Measurements from ENCODE around the gene SLC2A5. TPM values are rescaled to one million over a fixed set of nuclear protein-coding genes. Genes with fewer than 3 reads are reported as not detected.

SLC2A5 gene
- total and polyA plus RNA-seq, 9 of the 15 experiments (the other 6 are each of a cell fraction or from before 2014, with no cell fraction given) = 0.08 TPM; not detected in 8

- no peak for TF ChIP-seq E2F6 (IDR thresholded peaks at IDR 0.05; ENCODE audit: borderline replicate concordance in 1 of 2, extremely low read depth in 1 of 2, insufficient read depth in 1 of 2, insufficient read length in 1 of 2, low read depth in 1 of 2, low read length in 1 of 2, poor library complexity in 1 of 2, severe bottlenecking in 1 of 2)
- TF ChIP-seq ZNF77 (CRISPR knock-in tag; IDR thresholded peaks at IDR 0.05) = no peak
- no peak for TF ChIP-seq ETV6 (IDR thresholded peaks at IDR 0.05; ENCODE audit: borderline replicate concordance in 1 of 2, low read depth in 2 of 2, low read length in 1 of 2)
- no peak for TF ChIP-seq ETV6 (CRISPR knock-in tag; IDR thresholded peaks at IDR 0.05; ENCODE audit: borderline replicate concordance)
These were observed 82.6 kb downstream of the SLC2A5 start (continued) for GRCh38 chr1:8986814-8987190.

GRCh38 chr1:8985915-8986813 lies 83.3 kb downstream of the SLC2A5 start:
- Histone ChIP-seq H3K27ac (ENCODE audit: extremely low read depth, low read depth, low read length) (no peak overlapping the region), H2AFZ (ENCODE audit: low read depth, low read length) (no peak overlapping the region)

More at GRCh38 chr1:8985915-8986813, 83.3 kb downstream of the SLC2A5 start:
- H3K36me3 ChIP-seq (ENCODE audit: control insufficient read depth, insufficient read depth, low read length) = no peaks in the 10 kb centered on the region
- no peak overlapping the region for H3K4me2 ChIP-seq (ENCODE audit: insufficient read depth, low read length)
- no peak overlapping the region for H3K9ac ChIP-seq (ENCODE audit: insufficient read depth in 1 of 2, low read depth in 2 of 2, low read length in 2 of 2)
- no TSS peak for BruUV-seq (replicated peaks)
- H3K4me1 ChIP-seq (replicated peaks in 1 of 2; ENCODE audit: control insufficient read depth in 2 of 2, insufficient read depth in 2 of 2, low read length in 2 of 2) = no peaks in the 10 kb centered on the region
- H3K9me3 ChIP-seq (replicated peaks; ENCODE audit: control insufficient read depth, insufficient read depth, low read depth, low read length) = no peaks in the 10 kb centered on the region
- ATAC-seq (no peak), FAIRE-seq (no peak), DNase-seq (ENCODE audit: extremely low read depth in 1 of 4, low spot score in 3 of 4) (no peak)
- peak; percentile 81 for TF ChIP-seq ZNF121 (CRISPR knock-in tag; conservative IDR thresholded peaks at IDR 0.05)
- no peak for TF ChIP-seq GATA2 (CRISPR knock-in tag; IDR thresholded peaks at IDR 0.05)
- TF ChIP-seq GABPA (tag; conservative IDR thresholded peaks at IDR 0.05; ENCODE audit: low read depth) = no peak
- no peak for TF ChIP-seq NCOA6 (IDR thresholded peaks at IDR 0.05)
- no peak overlapping the region for H3K4me3 ChIP-seq
- 3% methylated on average over 14 of the region's 14 CpGs for WGBS (ENCODE audit: insufficient coverage, low coverage, missing lambda C conversion rate)
- POLR2A ChIA-PET = interaction anchor here (0.8 to 1.8 kb wide), 3 partner anchors 109 to 129 kb away, joined by 3 to 7 read pairs (median 3); no protein-coding TSS in a partner anchor
- H3K79me2 ChIP-seq (ENCODE audit: control insufficient read depth, insufficient read depth, low read length) = no peaks in the 10 kb centered on the region
- in situ Hi-C loops (cut with MboI) = loop anchor here (5.0 kb wide), 1 partner anchor 69 kb away; no protein-coding TSS in a partner anchor
- peaks cover 12 to 40% of the 10 kb centered on the region in 2 experiments for H3K27me3 ChIP-seq (ENCODE audit: control insufficient read depth in 2 of 2, insufficient read depth in 2 of 2, low read length in 2 of 2)
- intact Hi-C loops (cut with micrococcal nuclease) = no loop called here
- CTCF ChIA-PET (ENCODE audit: low intra/inter-chr PET ratio) = interaction anchor here (1.7 to 2.5 kb wide), 2 partner anchors 68 to 114 kb away, joined by 4 to 11 read pairs; no protein-coding TSS in a partner anchor
- no peaks in the 10 kb centered on the region for H3K9me1 ChIP-seq (ENCODE audit: control insufficient read depth, insufficient read depth, low read length)
- no peaks in the 10 kb centered on the region for H4K20me1 ChIP-seq (replicated peaks; ENCODE audit: control insufficient read depth, insufficient read depth, low read length)

Small RNAs within 50 kb of the gene (small RNA-seq; reads per million reads assigned to genes)
- not detected for gene RF00424

Other genes starting within 250 kb of the SLC2A5 start
- 2,617 and 2,757 TPM in 2 replicates for gene ENO1, start 190.9 kb downstream of the SLC2A5 start, total RNA-seq (2014; rRNA removed)
- 2,118 and 2,410 TPM in 2 replicates for gene ENO1, start 190.9 kb downstream of the SLC2A5 start, total RNA-seq (2014; rRNA removed; fragmentation: Illumina TruSeq; extraction: Trizol)
- 2,997 and 3,044 TPM in 2 replicates for gene ENO1, start 190.9 kb downstream of the SLC2A5 start, total RNA-seq (2015; rRNA removed; fragmentation: Illumina TruSeq; extraction: Trizol)
- gene ENO1, start 190.9 kb downstream of the SLC2A5 start, total RNA-seq (2021) = 2,642 and 2,717 TPM in 2 replicates
- gene ENO1, start 190.9 kb downstream of the SLC2A5 start, polyA plus RNA-seq (2011; rRNA removed) = 3,253 and 3,807 TPM in 2 replicates
- gene ENO1, start 190.9 kb downstream of the SLC2A5 start, polyA plus RNA-seq (2014; fragmentation: Illumina TruSeq; extraction: Trizol) = 2,868 and 3,193 TPM in 2 replicates
- gene ENO1, start 190.9 kb downstream of the SLC2A5 start, polyA plus RNA-seq (2014; fragmentation: Nextera tagmentation; extraction: Ambion mirVana) = 1,000 to 10,000 TPM; 6,249 to 7,472 TPM
- gene ENO1, start 190.9 kb downstream of the SLC2A5 start, polyA plus RNA-seq (2014; rRNA removed) = 2,249 and 2,310 TPM in 2 replicates
- not detected in 2 replicates for gene CA6, start 123.8 kb downstream of the SLC2A5 start, total RNA-seq (2014; rRNA removed)
- gene CA6, start 123.8 kb downstream of the SLC2A5 start, total RNA-seq (2014; rRNA removed; fragmentation: Illumina TruSeq; extraction: Trizol) = not detected in 2 replicates
- gene CA6, start 123.8 kb downstream of the SLC2A5 start, total RNA-seq (2015; rRNA removed; fragmentation: Illumina TruSeq; extraction: Trizol) = not detected in 2 replicates
- not detected in 2 replicates for gene CA6, start 123.8 kb downstream of the SLC2A5 start, total RNA-seq (2021)
- not detected in 2 replicates for gene CA6, start 123.8 kb downstream of the SLC2A5 start, polyA plus RNA-seq (2011; rRNA removed)
- gene CA6, start 123.8 kb downstream of the SLC2A5 start, polyA plus RNA-seq (2014; fragmentation: Illumina TruSeq; extraction: Trizol) = not detected in 2 replicates
- gene CA6, start 123.8 kb downstream of the SLC2A5 start, polyA plus RNA-seq (2014; fragmentation: Nextera tagmentation; extraction: Ambion mirVana) = not detected
- gene CA6, start 123.8 kb downstream of the SLC2A5 start, polyA plus RNA-seq (2014; rRNA removed) = not detected in 2 replicates
- not detected in 2 replicates for gene SLC2A7, start 43.2 kb downstream of the SLC2A5 start, total RNA-seq (2014; rRNA removed)
- gene SLC2A7, start 43.2 kb downstream of the SLC2A5 start, total RNA-seq (2014; rRNA removed; fragmentation: Illumina TruSeq; extraction: Trizol) = not detected in 2 replicates
- not detected in 2 replicates for gene SLC2A7, start 43.2 kb downstream of the SLC2A5 start, total RNA-seq (2015; rRNA removed; fragmentation: Illumina TruSeq; extraction: Trizol)
- not detected in 2 replicates for gene SLC2A7, start 43.2 kb downstream of the SLC2A5 start, total RNA-seq (2021)
- gene SLC2A7, start 43.2 kb downstream of the SLC2A5 start, polyA plus RNA-seq (2011; rRNA removed) = not detected in 2 replicates
- not detected in 2 replicates for gene SLC2A7, start 43.2 kb downstream of the SLC2A5 start, polyA plus RNA-seq (2014; fragmentation: Illumina TruSeq; extraction: Trizol)
- gene SLC2A7, start 43.2 kb downstream of the SLC2A5 start, polyA plus RNA-seq (2014; fragmentation: Nextera tagmentation; extraction: Ambion mirVana) = not detected
- not detected in 2 replicates for gene SLC2A7, start 43.2 kb downstream of the SLC2A5 start, polyA plus RNA-seq (2014; rRNA removed)
- gene GPR157, start 59.5 kb upstream of the SLC2A5 start, total RNA-seq (2014; rRNA removed) = 0.08 TPM in 1 of 2 replicates, not detected in the other
- 0.03 TPM in 1 of 2 replicates, not detected in the other for gene GPR157, start 59.5 kb upstream of the SLC2A5 start, total RNA-seq (2014; rRNA removed; fragmentation: Illumina TruSeq; extraction: Trizol)
- 0.04 TPM in 2 replicates for gene GPR157, start 59.5 kb upstream of the SLC2A5 start, total RNA-seq (2015; rRNA removed; fragmentation: Illumina TruSeq; extraction: Trizol)
- gene GPR157, start 59.5 kb upstream of the SLC2A5 start, total RNA-seq (2021) = 0.18 and 0.87 TPM in 2 replicates
- gene GPR157, start 59.5 kb upstream of the SLC2A5 start, polyA plus RNA-seq (2011; rRNA removed) = 0.04 TPM in 1 of 2 replicates, not detected in the other
- gene GPR157, start 59.5 kb upstream of the SLC2A5 start, polyA plus RNA-seq (2014; fragmentation: Illumina TruSeq; extraction: Trizol) = 0.03 and 0.04 TPM in 2 replicates
- gene GPR157, start 59.5 kb upstream of the SLC2A5 start, polyA plus RNA-seq (2014; fragmentation: Nextera tagmentation; extraction: Ambion mirVana) = not detected
- gene GPR157, start 59.5 kb upstream of the SLC2A5 start, polyA plus RNA-seq (2014; rRNA removed) = 0.01 and 0.05 TPM in 2 replicates
- 1.0 and 1.5 TPM in 2 replicates for gene H6PD, start 165.1 kb upstream of the SLC2A5 start, total RNA-seq (2014; rRNA removed)
- gene H6PD, start 165.1 kb upstream of the SLC2A5 start, total RNA-seq (2014; rRNA removed; fragmentation: Illumina TruSeq; extraction: Trizol) = 0.84 and 1.2 TPM in 2 replicates
- gene H6PD, start 165.1 kb upstream of the SLC2A5 start, total RNA-seq (2015; rRNA removed; fragmentation: Illumina TruSeq; extraction: Trizol) = 1.5 and 1.7 TPM in 2 replicates
- 1.8 and 2.5 TPM in 2 replicates for gene H6PD, start 165.1 kb upstream of the SLC2A5 start, total RNA-seq (2021)
- 0.82 and 1.9 TPM in 2 replicates for gene H6PD, start 165.1 kb upstream of the SLC2A5 start, polyA plus RNA-seq (2011; rRNA removed)
- 0.95 and 1.1 TPM in 2 replicates for gene H6PD, start 165.1 kb upstream of the SLC2A5 start, polyA plus RNA-seq (2014; fragmentation: Illumina TruSeq; extraction: Trizol)
- gene H6PD, start 165.1 kb upstream of the SLC2A5 start, polyA plus RNA-seq (2014; fragmentation: Nextera tagmentation; extraction: Ambion mirVana) = under 1 TPM; 0.04 to 0.08 TPM
- 1.1 and 1.2 TPM in 2 replicates for gene H6PD, start 165.1 kb upstream of the SLC2A5 start, polyA plus RNA-seq (2014; rRNA removed)
- 0.08 TPM in 1 of 2 replicates, not detected in the other for gene SPSB1, start 223.3 kb upstream of the SLC2A5 start, total RNA-seq (2014; rRNA removed)
- gene SPSB1, start 223.3 kb upstream of the SLC2A5 start, total RNA-seq (2014; rRNA removed; fragmentation: Illumina TruSeq; extraction: Trizol) = not detected in 2 replicates
- gene SPSB1, start 223.3 kb upstream of the SLC2A5 start, total RNA-seq (2015; rRNA removed; fragmentation: Illumina TruSeq; extraction: Trizol) = 0.08 TPM in 1 of 2 replicates, not detected in the other
- 0.22 and 0.35 TPM in 2 replicates for gene SPSB1, start 223.3 kb upstream of the SLC2A5 start, total RNA-seq (2021)
- 0.09 and 0.14 TPM in 2 replicates for gene SPSB1, start 223.3 kb upstream of the SLC2A5 start, polyA plus RNA-seq (2011; rRNA removed)
- 0.22 TPM in 1 of 2 replicates, not detected in the other for gene SPSB1, start 223.3 kb upstream of the SLC2A5 start, polyA plus RNA-seq (2014; fragmentation: Illumina TruSeq; extraction: Trizol)
- gene SPSB1, start 223.3 kb upstream of the SLC2A5 start, polyA plus RNA-seq (2014; fragmentation: Nextera tagmentation; extraction: Ambion mirVana) = under 1 TPM in 1 of 2 experiments, not detected in 1; 0.06 TPM
- gene SPSB1, start 223.3 kb upstream of the SLC2A5 start, polyA plus RNA-seq (2014; rRNA removed) = 0.65 TPM in 1 of 2 replicates, not detected in the other